Heart left ventricle (tissue), 16 donors: Measurements from ENCODE around the gene UQCRH. TPM values are rescaled to one million over a fixed set of nuclear protein-coding genes. Genes with fewer than 3 reads are reported as not detected.
A peak's percentile ranks its signal among the peaks of the same experiment; 100 is the strongest.
"Not testable (repeated sequence)": the region's sequence is repeated elsewhere in the genome, so short reads cannot be mapped to it uniquely, and the experiment has no call there.

Experiments used
- ATAC-seq, 4 donors: fragments of 200-7000 bp; cut with Tn5 transposase; one replicate each; pipeline ENCODE4 v1.9.1; 2020 to 2022; ENCODE audit warnings: moderate library complexity in 4 of 4, mild to moderate bottlenecking in 3 of 4, moderate number of reproducible peaks in 1 of 4
- DNase-seq, 5 donors: peaks; one replicate each; pipeline ENCODE4 v3.0.0-alpha.2; 2020
- H3K27ac ChIP-seq, 12 donors: fragments of 200-600 bp; sonication (generic) in 4 of 12; one replicate each; pipeline versions ENCODE4 v1.5.0 to v1.8.0; 2016 to 2022; ENCODE audit warnings: mild to moderate bottlenecking in 2 of 12
- H3K27me3 ChIP-seq, 9 donors: fragments of 200-600 bp; sonication (generic) in 2 of 9; one replicate each; pipeline versions ENCODE4 v1.5.1 to v1.8.0; 2016 to 2022; ENCODE audit warnings: mild to moderate bottlenecking in 3 of 9
- H3K36me3 ChIP-seq, 9 donors: fragments of 200-600 bp; sonication (generic) in 2 of 9; one replicate each; pipeline versions ENCODE4 v1.5.0 to v1.8.0; 2018 to 2022; ENCODE audit warnings: mild to moderate bottlenecking in 2 of 9
- H3K4me1 ChIP-seq, 12 donors: fragments of 200-600 bp; sonication (generic) in 4 of 12; one replicate each; pipeline versions ENCODE4 v1.5.0 to v1.8.0; 2016 to 2022; ENCODE audit warnings: mild to moderate bottlenecking in 3 of 12
- H3K4me3 ChIP-seq, 12 donors: fragments of 200-600 bp; sonication (generic) in 4 of 12; one replicate each; pipeline versions ENCODE4 v1.5.0 to v1.8.0; 2017 to 2022; ENCODE audit warnings: mild to moderate bottlenecking in 9 of 12, moderate library complexity in 4 of 12
- H3K9me3 ChIP-seq, 12 donors: fragments of 200-600 bp; sonication (generic) in 4 of 12; one replicate each; pipeline versions ENCODE4 v1.5.0 to v1.8.0; 2016 to 2022; ENCODE audit warnings: mild to moderate bottlenecking in 1 of 12
- POLR2A ChIP-seq, 2 donors: fragments of 450-650 bp; IDR thresholded peaks; one replicate each; pipeline ENCODE4 v1.6.1; 2017; ENCODE audit warnings: antibody characterized with exemption in 2 of 2, mild to moderate bottlenecking in 2 of 2, moderate library complexity in 2 of 2
- WGBS, 4 donors: extraction: QIAGEN DNeasy Blood & Tissue Kit in 2 of 4; methylation state at CpG; one replicate each; pipeline versions ENCODE4 v1.1.5 to v1.1.7; 2013 to 2018; 5-methylcytosine and 5-hydroxymethylcytosine counted together
- intact Hi-C, 10 donors: fragments of 100-400 bp; cut with DNase I; formaldehyde crosslinking; loops; one replicate each; pipeline versions ENCODE4 v1.11.1 to v1.14.2; 2022
- polyA plus RNA-seq, 2 donors: library from polyadenylated mRNA; stranded (reverse); fragments of 200-250 nt; gene quantifications; one replicate each; pipeline ENCODE4 v1.2.3, GENCODE V29; 2013
- total RNA-seq, 9 donors: library from RNA; depleted of rRNA in 2 of 9; stranded (reverse); fragments of >200 nt in 2 of 9; fragmentation: NEBNext Ultra II Directional in 3 of 9; extraction: Animal tissue kit (Norgen Biotek cat#: 25700) in 3 of 9; gene quantifications; one replicate each; pipeline versions ENCODE4 v1.1.0 to v1.2.4, GENCODE V29; 2016 to 2023
- TF ChIP-seq, protein P1 (sequence below), 12 donors: fragments of 200-600 bp; sonication (generic) in 4 of 12; IDR thresholded peaks; one replicate each; pipeline versions ENCODE4 v1.5.0 to v1.8.0; 2018 to 2022; ENCODE audit warnings: antibody characterized with exemption in 12 of 12, mild to moderate bottlenecking in 5 of 12
- donor health status: ischemic (EF 13 %, LVEDD 7.1; RV severe dilation, severe dysfunction).
- donor health status: healthy with polysubstance abuse.
- donor health status: DM: no; HTN: yes; CAD: no.
- donor health status: DM: no; HTN: no; CAD: no.
- donor health status: ischemic (EF 25% LVEDD 6.9; RV normal size, moderate dysfunction).
- donor health status: ischemic (EF 25% LVEDD 5.7; RV mildly dilated, moderate dysfunction).
- donor health status: healthy.
- donor health status: DM: yes; HTN: yes; CAD: no.
- donor health status: ischemic (EF 35%, LVEDD 5.7; RV mildly dilated, moderate dysfunction).
- donor health status: nonischemic (EF 11% LVEDD 7.7; RV severe dilation, severe dysfunction).
- donor health status: DM: yes; HTN: yes; CAD: no.
- donor health status: PGD.
- donor health status: ischemic (EF 29% LVEDD 5.4; RV normal size, mild dysfunction).
- donor health status: nonischemic (EF 23%, LVEDD 6.1; RV moderate dilation, normal function).

UQCRH gene
- total and polyA plus RNA-seq, 11 donors, result 622 to 2,380 (median 949) TPM

DNA sequence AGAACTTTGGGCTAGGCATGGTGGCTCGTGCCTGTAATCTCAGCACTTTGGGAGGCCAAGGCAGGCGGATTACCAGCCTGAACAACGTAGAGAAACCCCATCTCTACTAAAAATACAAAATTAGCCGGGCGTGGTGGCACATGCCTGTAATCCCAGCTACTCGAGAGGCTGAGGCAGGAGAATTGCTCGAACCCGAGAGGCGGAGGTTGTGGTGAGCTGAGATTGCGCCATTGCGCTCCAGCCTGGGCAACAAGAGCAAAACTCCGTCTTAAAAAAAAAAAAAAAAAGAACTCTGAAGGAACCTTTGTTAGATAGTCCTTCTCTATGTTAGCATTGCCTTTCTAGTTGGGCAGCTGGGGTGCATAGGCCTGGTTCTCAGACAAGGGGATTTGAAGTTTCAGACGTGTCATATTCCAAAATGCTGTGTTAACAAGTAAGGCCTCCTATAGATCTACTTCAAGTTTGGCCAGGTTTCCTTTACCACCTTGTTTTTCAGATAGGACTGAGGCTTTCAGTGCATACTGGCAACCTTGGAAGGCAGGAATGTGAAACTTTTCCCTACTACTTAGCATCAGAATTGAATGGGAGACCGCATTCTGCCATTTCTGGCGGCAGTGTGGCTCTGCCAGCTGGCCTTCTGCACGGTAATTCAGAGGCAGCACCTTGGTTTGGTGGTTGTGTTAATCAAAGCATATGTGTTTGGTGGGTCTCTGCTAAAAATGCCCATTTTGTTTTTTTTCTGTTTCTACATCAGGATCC lies 6.1 kb downstream of the UQCRH start:
- ATAC-seq (no peak), DNase-seq (no peak)
- Histone ChIP-seq H3K9me3 (no peaks in the 10 kb centered on the region), H3K4me1 (peaks cover 3 to 48% (median 35%) of the 10 kb centered on the region in 12 donors), H3K27me3 (no peaks in the 10 kb centered on the region), H3K4me3 (no peak overlapping the region), H3K27ac (no peak overlapping the region), H3K36me3 (peaks cover 4 to 78% (median 57%) of the 10 kb centered on the region in 9 donors)
- TF ChIP-seq POLR2A (IDR thresholded peaks at IDR 0.05), result no peak
- TF ChIP-seq, protein P1, sequence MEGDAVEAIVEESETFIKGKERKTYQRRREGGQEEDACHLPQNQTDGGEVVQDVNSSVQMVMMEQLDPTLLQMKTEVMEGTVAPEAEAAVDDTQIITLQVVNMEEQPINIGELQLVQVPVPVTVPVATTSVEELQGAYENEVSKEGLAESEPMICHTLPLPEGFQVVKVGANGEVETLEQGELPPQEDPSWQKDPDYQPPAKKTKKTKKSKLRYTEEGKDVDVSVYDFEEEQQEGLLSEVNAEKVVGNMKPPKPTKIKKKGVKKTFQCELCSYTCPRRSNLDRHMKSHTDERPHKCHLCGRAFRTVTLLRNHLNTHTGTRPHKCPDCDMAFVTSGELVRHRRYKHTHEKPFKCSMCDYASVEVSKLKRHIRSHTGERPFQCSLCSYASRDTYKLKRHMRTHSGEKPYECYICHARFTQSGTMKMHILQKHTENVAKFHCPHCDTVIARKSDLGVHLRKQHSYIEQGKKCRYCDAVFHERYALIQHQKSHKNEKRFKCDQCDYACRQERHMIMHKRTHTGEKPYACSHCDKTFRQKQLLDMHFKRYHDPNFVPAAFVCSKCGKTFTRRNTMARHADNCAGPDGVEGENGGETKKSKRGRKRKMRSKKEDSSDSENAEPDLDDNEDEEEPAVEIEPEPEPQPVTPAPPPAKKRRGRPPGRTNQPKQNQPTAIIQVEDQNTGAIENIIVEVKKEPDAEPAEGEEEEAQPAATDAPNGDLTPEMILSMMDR (IDR thresholded peaks at IDR 0.05), result no peak
- 78 to 86% (median 83%) methylated on average over 16 of the region's 16 CpGs for WGBS, 4 donors
- intact Hi-C loops, result loop anchor here in 1 of 10 donors (10.0 kb wide), 1 partner anchor 65 kb away; the partner anchor contains the start of gene RAD54L

DNA sequence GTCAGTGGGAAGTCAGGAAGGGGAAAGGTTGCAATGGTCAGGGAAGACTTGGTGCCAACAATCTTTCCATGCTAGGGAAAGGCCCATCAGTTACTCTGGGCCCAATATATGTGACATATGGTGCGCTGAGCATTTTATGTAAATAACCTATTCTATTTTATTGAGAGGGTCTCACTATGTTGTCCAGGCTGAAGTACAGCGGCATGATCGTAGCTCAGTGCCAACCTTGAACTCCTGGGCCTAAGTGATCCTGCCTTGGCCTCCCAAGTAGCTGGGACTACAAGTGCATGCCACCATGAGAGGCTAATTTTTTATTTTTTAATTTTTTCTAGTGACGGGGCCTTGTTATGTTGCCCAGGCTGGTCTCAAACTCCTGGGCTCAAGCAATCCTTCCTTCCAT lies 6.8 kb downstream of the UQCRH start:
- WGBS, 4 donors, result 97 to 99% (median 98%) methylated on average over 4 of the region's 4 CpGs
- TF ChIP-seq, protein P1 (IDR thresholded peaks at IDR 0.05), result no peak
- no peak for TF ChIP-seq POLR2A (IDR thresholded peaks at IDR 0.05)
- no peak for ATAC-seq
- no peaks in the 10 kb centered on the region for H3K27me3 ChIP-seq
- peaks cover 3 to 40% (median 31%) of the 10 kb centered on the region in 12 donors for H3K4me1 ChIP-seq
- H3K4me3 ChIP-seq, result no peak overlapping the region
- peaks cover 4 to 86% (median 64%) of the 10 kb centered on the region in 9 donors for H3K36me3 ChIP-seq
- no peak for DNase-seq
- H3K9me3 ChIP-seq, result no peaks in the 10 kb centered on the region
- no peak overlapping the region for H3K27ac ChIP-seq
- intact Hi-C loops, result no loop called here

DNA sequence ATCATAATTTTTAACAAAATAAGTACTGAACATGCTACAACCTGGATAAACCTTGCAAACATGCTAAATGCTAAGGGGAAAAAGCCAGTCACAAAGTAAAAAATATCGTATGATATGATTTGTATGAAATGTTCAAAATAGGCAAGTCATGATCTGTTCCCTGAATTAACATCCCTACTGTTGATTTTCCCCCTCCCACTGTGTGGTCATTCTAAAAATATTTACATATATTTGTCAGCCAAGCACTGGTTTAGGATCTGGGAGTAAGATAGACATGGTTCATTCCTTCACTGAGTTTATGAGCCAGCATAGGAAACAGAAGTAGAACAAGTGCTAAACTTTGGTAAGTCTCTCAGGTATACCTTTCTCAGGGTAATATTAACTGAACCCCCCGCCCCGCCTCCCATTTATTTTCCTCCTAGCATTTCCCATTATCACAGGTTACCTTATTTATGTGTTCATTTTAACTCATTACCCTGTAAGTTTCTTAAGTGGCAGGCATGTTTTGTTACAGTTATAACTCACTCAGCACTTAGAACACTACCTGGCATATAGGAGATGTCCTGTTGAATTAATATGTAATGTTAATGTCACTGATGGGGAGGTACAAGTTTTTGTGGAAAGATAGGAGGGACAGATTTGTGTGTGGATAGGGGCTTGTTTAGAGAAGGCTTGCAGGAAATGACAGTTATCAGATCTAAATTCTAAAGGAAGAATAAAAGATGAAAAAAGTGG lies 12.3 kb downstream of the UQCRH start:
- TF ChIP-seq, protein P1 (IDR thresholded peaks at IDR 0.05), result no peak
- TF ChIP-seq POLR2A (IDR thresholded peaks at IDR 0.05), result no peak
- H3K9me3 ChIP-seq, result no peaks in the 10 kb centered on the region
- no peak overlapping the region for H3K27ac ChIP-seq
- intact Hi-C loops, result no loop called here
- no peak overlapping the region for H3K4me3 ChIP-seq
- WGBS, 4 donors, result 85 to 91% (median 89%) methylated on average over 3 of the region's 3 CpGs
- no peaks in the 10 kb centered on the region for H3K4me1 ChIP-seq
- no peaks in the 10 kb centered on the region for H3K27me3 ChIP-seq
- DNase-seq, result no peak
- ATAC-seq, result no peak
- peaks cover 0 to 76% (median 70%) of the 10 kb centered on the region in 9 donors for H3K36me3 ChIP-seq

DNA sequence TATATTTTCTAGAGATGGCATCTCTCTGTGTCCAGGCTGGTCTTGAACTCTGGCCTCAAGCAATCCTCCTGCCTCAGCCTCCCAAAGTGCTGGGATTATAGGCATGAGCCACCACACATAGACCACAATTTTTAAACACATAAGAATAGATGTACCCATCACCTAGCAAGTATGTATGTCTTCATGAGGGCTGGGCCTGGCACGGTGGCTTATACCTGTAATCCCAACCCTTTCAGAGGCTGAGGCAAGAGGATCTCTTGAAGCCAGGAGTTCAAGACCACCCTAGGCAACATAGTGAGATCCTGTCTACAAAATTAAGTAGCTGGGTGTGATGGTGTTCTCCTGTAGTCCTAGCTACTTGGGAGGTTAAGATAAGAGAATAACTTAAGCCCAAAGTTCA lies 13.8 kb downstream of the UQCRH start:
- WGBS, 4 donors, result 93 to 100% (median 98%) methylated on average over 1 of the region's 1 CpG
- Histone ChIP-seq H3K9me3 (no peaks in the 10 kb centered on the region), H3K27ac (no peak overlapping the region), H3K4me3 (no peak overlapping the region), H3K36me3 (peaks cover 0 to 61% (median 55%) of the 10 kb centered on the region in 9 donors), H3K27me3 (no peaks in the 10 kb centered on the region), H3K4me1 (no peaks in the 10 kb centered on the region)
- intact Hi-C loops, result no loop called here
- TF ChIP-seq, protein P1 (IDR thresholded peaks at IDR 0.05), result no peak
- no peak for TF ChIP-seq POLR2A (IDR thresholded peaks at IDR 0.05)
- ATAC-seq (no peak), DNase-seq (no peak)

DNA sequence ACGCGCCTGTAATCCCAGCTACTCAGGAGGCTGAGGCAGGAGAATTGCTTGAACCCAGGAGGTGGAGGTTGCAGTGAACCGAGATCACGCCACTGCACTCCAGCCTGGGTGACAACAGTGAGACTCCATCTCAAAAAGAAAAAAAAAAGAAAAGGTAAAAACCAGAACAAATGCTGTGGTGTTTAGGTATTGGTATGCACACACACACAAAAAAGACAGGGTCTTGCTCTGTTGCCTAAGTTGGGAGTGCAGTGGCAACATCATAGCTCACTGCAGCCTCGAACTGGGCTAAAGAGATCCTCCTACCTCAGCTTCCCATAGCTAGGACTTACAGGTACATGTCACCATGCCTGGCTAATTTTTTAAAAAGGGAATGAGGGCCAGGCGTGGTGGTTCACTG lies 15.8 kb downstream of the UQCRH start:
- intact Hi-C loops, H3K4me1 ChIP-seq, H3K27me3 ChIP-seq, H3K4me3 ChIP-seq, H3K27ac ChIP-seq, DNase-seq, H3K9me3 ChIP-seq: not testable (repeated sequence)
- WGBS, 4 donors, result 91 to 96% (median 95%) methylated on average over 6 of the region's 6 CpGs
- ATAC-seq, result peak in 1 of 4 donors; percentile 33
- H3K36me3 ChIP-seq, result peaks cover 0 to 41% (median 35%) of the 10 kb centered on the region in 9 donors

DNA sequence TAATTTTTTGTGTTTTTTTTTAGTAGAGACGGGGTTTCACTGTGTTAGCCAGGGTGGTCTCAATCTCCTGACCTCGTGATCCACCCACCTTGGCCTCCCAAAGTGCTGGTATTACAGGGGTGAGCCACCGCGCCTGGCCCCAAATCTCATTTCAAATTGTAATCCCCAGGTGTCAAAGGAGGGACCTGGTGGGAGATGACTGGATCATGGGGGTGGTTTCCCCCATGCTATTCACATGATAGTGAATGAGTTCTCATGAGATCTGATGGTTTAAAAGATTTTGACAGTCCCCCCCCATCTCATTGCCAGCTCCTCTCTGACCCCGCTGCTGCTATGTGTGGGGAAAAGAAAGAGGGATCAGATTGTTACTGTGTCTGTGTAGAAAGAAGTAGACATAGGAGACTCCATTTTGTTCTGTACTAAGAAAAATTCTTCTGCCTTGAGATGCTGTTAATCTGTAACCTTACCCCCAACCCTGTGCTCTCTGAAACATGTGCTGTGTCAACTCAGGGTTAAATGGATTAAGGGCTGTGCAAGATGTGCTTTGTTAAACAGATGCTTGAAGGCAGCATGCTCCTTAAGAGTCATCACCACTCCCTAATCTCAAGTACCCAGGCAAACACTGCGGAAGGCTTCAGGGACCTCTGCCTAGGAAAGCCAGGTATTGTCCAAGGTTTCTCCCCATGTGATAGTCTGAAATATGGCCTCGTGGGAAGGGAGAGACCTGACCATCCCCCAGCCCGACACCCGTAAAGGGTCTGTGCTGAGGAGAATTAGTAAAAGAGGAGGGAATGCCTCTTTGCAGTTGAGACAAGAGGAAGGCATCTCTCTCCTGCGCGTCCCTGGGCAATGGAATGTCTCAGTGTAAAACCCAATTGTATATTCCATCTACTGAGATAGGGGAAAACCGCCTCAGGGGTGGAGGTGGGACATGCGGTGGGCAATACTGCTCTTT lies 16.7 kb downstream of the UQCRH start:
- H3K36me3 ChIP-seq, result peaks cover 0 to 32% (median 26%) of the 10 kb centered on the region in 9 donors
- H3K4me3 ChIP-seq, H3K27me3 ChIP-seq, H3K4me1 ChIP-seq, intact Hi-C loops, DNase-seq, H3K27ac ChIP-seq, ATAC-seq, H3K9me3 ChIP-seq: not testable (repeated sequence)
- WGBS, 4 donors, result 80 to 86% (median 82%) methylated on average over 11 to 13 of the region's 13 CpGs
